NT2/D1 (cell line): ENCODE results near the gene SLC22A9.

Source experiments
- SUZ12 ChIP-seq: IDR thresholded peaks from 2 replicates; pipeline ENCODE4 v1.6.1; 2011; ENCODE audit not compliant: insufficient read length, insufficient read depth; ENCODE audit errors: extremely low read depth
- YY1 ChIP-seq: IDR thresholded peaks from 2 replicates; pipeline ENCODE4 v1.6.1; 2011; ENCODE audit not compliant: insufficient read length, insufficient read depth
- ZNF274 ChIP-seq: IDR thresholded peaks from 2 replicates; pipeline ENCODE4 v1.6.1; 2011; ENCODE audit warnings: mild to moderate bottlenecking, low read depth, low read length

DNA sequence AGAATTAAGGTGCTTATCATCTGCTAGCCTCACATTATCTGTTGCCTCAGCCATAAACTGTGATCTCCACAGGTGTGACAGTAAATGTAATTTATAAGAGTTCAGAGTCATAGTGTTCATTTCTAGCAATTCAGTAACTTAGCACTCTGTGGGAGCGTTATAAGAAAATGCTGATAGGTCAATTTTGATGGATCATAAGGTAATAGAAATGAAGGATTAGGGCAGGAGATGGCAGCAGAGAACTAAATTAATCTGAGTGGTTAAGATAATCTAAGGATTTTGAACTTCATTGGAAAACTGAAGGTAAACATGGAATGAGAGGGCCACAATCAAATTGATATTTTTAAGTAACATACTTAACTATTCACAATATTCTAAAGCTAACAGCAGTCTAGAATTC is 26.5 kb upstream of the SLC22A9 start:
- TF ChIP-seq SUZ12 (no peak), YY1 (no peak), ZNF274 (no peak)
